Keratinocyte (primary cell): Measurements from ENCODE around the gene RMDN3.

Experiments used
- EZH2 ChIP-seq: IDR thresholded peaks from one replicate; pipeline ENCODE4 v1.6.1; 2012; ENCODE audit warnings: inconsistent platforms, mild to moderate bottlenecking, low read length, moderate library complexity
- TF ChIP-seq, protein P1 (sequence below), 3 experiments: IDR thresholded peaks in 1 of 3; conservative IDR thresholded peaks in 1 of 3; optimal IDR thresholded peaks in 1 of 3; 2 replicates in 2 of 3; 3 replicates in 1 of 3; pipeline versions ENCODE3 to v1.5.1; 2011; ENCODE audit warnings: low read length in 3 of 3, mild to moderate bottlenecking in 3 of 3, moderate library complexity in 2 of 3, control low read depth in 1 of 3, inconsistent platforms in 1 of 3; ENCODE audit not compliant: insufficient read depth in 2 of 3; ENCODE audit errors: extremely low read depth in 1 of 3

DNA sequence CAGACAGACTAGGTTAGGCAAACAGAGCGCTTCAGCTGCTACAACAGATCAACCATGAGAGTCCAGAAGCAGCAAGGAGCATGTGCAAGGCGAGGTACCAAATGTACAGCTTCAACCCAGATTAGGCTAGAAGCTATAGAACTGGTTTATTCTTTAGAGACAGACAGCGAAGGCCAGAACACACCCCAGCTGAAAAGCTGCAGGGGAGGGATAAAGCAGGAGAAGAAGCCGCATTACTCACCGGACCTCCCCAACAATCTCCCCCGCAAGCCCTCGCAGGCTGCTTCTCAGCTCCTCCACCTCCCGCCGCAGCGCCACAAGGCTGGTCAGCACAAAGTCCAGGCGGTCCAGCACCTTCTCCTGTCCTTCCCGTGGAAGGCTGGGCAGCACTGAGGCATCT lies 3.3 kb downstream of the RMDN3 start:
- TF ChIP-seq, protein P1, sequence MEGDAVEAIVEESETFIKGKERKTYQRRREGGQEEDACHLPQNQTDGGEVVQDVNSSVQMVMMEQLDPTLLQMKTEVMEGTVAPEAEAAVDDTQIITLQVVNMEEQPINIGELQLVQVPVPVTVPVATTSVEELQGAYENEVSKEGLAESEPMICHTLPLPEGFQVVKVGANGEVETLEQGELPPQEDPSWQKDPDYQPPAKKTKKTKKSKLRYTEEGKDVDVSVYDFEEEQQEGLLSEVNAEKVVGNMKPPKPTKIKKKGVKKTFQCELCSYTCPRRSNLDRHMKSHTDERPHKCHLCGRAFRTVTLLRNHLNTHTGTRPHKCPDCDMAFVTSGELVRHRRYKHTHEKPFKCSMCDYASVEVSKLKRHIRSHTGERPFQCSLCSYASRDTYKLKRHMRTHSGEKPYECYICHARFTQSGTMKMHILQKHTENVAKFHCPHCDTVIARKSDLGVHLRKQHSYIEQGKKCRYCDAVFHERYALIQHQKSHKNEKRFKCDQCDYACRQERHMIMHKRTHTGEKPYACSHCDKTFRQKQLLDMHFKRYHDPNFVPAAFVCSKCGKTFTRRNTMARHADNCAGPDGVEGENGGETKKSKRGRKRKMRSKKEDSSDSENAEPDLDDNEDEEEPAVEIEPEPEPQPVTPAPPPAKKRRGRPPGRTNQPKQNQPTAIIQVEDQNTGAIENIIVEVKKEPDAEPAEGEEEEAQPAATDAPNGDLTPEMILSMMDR (optimal IDR thresholded peaks at IDR 0.05 in 1 of 3, IDR thresholded peaks at IDR 0.05 in 1 of 3, conservative IDR thresholded peaks at IDR 0.05 in 1 of 3; ENCODE audit: extremely low read depth in 1 of 3, insufficient read depth in 2 of 3, low read length in 3 of 3), result no peak
- no peak for TF ChIP-seq EZH2
